HG02970 (cell line): ENCODE data around the gene GLRB.
"Not testable (repeated sequence)": the region's sequence is repeated elsewhere in the genome, so short reads cannot be mapped to it uniquely, and the experiment has no call there.

Experiments used
- ATAC-seq: cut with Tn5 transposase; IDR thresholded peaks from one replicate; pipeline ENCODE4 v1.9.1; 2021; ENCODE audit warnings: mild to moderate bottlenecking, moderate library complexity, moderate number of reproducible peaks; ENCODE audit not compliant: unreplicated experiment, low FRiP score

The GLRB gene

GRCh38 chr4:157121401-157121800 lies 45.5 kb downstream of the GLRB start:
- no peak for ATAC-seq

GRCh38 chr4:157127571-157127970 lies 51.6 kb downstream of the GLRB start:
- ATAC-seq: no peak

GRCh38 chr4:157128395-157128794 lies 52.4 kb downstream of the GLRB start:
- ATAC-seq: no peak

GRCh38 chr4:157141976-157142375 lies 66.0 kb downstream of the GLRB start:
- no peak for ATAC-seq

GRCh38 chr4:157143369-157143768 lies 67.4 kb downstream of the GLRB start:
- ATAC-seq: no peak

- no peak for ATAC-seq
These were observed 75.8 kb downstream of the GLRB start for GRCh38 chr4:157151711-157152110.

GRCh38 chr4:157165935-157166610 lies 90.1 kb downstream of the GLRB start:
- no peak for ATAC-seq

GRCh38 chr4:157170321-157170720 lies 94.4 kb downstream of the GLRB start:
- ATAC-seq: no peak

- no peak for ATAC-seq
These were observed 96.1 kb downstream of the GLRB start for GRCh38 chr4:157172011-157172410.

GRCh38 chr4:157180268-157180667 lies 104.3 kb downstream of the GLRB start:
- ATAC-seq: not testable (repeated sequence)

GRCh38 chr4:157184300-157184699 lies 108.3 kb downstream of the GLRB start:
- no peak for ATAC-seq

- no peak for ATAC-seq
These were observed 109.4 kb downstream of the GLRB start for GRCh38 chr4:157185363-157185762.

GRCh38 chr4:157195374-157195773 lies 119.4 kb downstream of the GLRB start:
- ATAC-seq: no peak

- no peak for ATAC-seq
These were observed 120.1 kb downstream of the GLRB start for GRCh38 chr4:157196046-157196445.

- no peak for ATAC-seq
These were observed 128.8 kb downstream of the GLRB start for GRCh38 chr4:157204634-157205244.

- ATAC-seq: no peak
These were observed 141.8 kb downstream of the GLRB start for GRCh38 chr4:157217708-157218107.

GRCh38 chr4:157219711-157220370 lies 143.9 kb downstream of the GLRB start:
- no peak for ATAC-seq

GRCh38 chr4:157220371-157220881 lies 144.5 kb downstream of the GLRB start, which contains the start of gene GRIA2:
TSS of gene GRIA2 (plus strand) at chr4:157220728. CDS start at chr4:157221043, 315 bp downstream.
- no peak for ATAC-seq

GRCh38 chr4:157221426-157221894 lies 145.5 kb downstream of the GLRB start:
- ATAC-seq: no peak
